ENCODE results near the gene CLRN3.

CLRN3 gene

GRCh38 chr10:127833804-127834203 is 58.9 kb downstream of the CLRN3 start:
- peak; percentile 58 for DNase-seq

DNA sequence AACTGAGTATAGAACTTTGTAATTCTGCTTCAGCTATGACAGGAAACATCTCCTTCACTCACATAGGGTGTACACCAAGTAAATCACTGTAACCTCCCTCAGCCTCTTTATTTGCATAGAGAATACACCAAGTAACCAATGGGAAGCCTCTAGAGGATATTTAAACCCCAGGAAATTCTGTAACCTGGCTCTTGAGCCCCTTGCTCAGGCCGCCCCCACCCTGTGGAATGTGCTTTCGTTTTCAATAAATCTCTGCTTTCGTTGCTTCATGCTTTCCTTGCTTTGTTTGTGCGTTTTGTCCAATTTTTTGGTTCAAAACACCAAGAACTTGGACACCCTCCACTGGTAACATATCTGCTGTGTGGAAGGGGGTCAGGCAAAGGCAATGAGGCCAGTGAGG is 60.2 kb downstream of the CLRN3 start:
- DNase-seq = no peak

DNA sequence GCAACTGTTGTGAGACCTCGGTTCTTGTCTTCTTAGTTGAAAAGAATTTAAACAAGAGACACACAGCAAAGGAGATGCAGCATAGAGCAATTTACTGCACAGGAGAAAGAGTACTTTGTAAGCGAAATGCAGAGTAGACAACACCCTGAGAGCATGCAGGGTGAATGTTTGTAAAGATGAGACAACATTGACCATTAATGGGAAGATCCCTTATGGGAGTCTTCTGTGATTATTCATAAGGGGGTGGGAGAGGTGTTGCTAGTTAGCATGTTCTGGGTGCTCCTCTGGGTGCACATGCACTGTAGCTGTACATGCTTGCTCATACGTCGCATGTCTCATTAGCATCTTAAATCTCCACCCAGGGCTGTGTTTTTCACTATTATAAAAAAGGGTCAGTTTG is 62.3 kb downstream of the CLRN3 start:
- no peak for DNase-seq

Measured in NCI-H2171 treated with DMSO at 0.1 percent for 48 hours (cell line).